Glutamatergic neuron (in vitro differentiated cells): ENCODE measurements around the gene SFXN2. TPM values are rescaled to one million over a fixed set of nuclear protein-coding genes. Genes with fewer than 3 reads are reported as not detected.

Experiments
- DNase-seq: peaks from one replicate; pipeline ENCODE4 v3.0.0; 2022
- H3K27ac Mint-ChIP-seq: one replicate; pipeline ENCODE4 v1.8.0; 2020; ENCODE audit warnings: mild to moderate bottlenecking, mixed read lengths, inconsistent platforms; ENCODE audit not compliant: unreplicated experiment
- H3K27me3 Mint-ChIP-seq: one replicate; pipeline ENCODE4 v1.8.0; 2020; ENCODE audit warnings: mild to moderate bottlenecking, moderate library complexity, mixed read lengths, inconsistent platforms; ENCODE audit not compliant: unreplicated experiment
- H3K36me3 Mint-ChIP-seq: one replicate; pipeline ENCODE4 v1.8.0; 2020; ENCODE audit warnings: mild to moderate bottlenecking, mixed read lengths, inconsistent platforms; ENCODE audit not compliant: unreplicated experiment
- H3K4me1 Mint-ChIP-seq: one replicate; pipeline ENCODE4 v1.8.0; 2020; ENCODE audit warnings: mild to moderate bottlenecking, low read depth, mixed read lengths, inconsistent platforms; ENCODE audit not compliant: unreplicated experiment
- H3K4me3 Mint-ChIP-seq: one replicate; pipeline ENCODE4 v1.8.0; 2020; ENCODE audit warnings: mild to moderate bottlenecking, mixed read lengths, inconsistent platforms; ENCODE audit not compliant: unreplicated experiment
- H3K9me3 Mint-ChIP-seq: one replicate; pipeline ENCODE4 v1.8.0; 2020; ENCODE audit warnings: mild to moderate bottlenecking, moderate library complexity, mixed read lengths, inconsistent platforms; ENCODE audit not compliant: unreplicated experiment
- CTCF ChIP-seq: fragments of 200-600 bp; sonication (generic); IDR thresholded peaks from one replicate; pipeline ENCODE4 v1.5.0; 2021; ENCODE audit not compliant: partially characterized antibody, unreplicated experiment
- total RNA-seq: library from RNA; stranded (reverse); fragmentation: NEBNext Ultra II Directional; extraction: Animal tissue kit (Norgen Biotek cat#: 25700); gene quantifications from one replicate; pipeline ENCODE4 v1.2.1, GENCODE V29; 2021; ENCODE audit not compliant: unreplicated experiment

The SFXN2 gene
- total RNA-seq, 1 donor from 2014 or later, result 5.4 TPM

- peaks cover 1% of the 10 kb centered on the region for H3K9me3 Mint-ChIP-seq
- H3K36me3 Mint-ChIP-seq, result no peaks in the 10 kb centered on the region
- H3K27me3 Mint-ChIP-seq, result no peaks in the 10 kb centered on the region
- no peaks in the 10 kb centered on the region for H3K4me1 Mint-ChIP-seq
- H3K4me3 Mint-ChIP-seq, result no peak overlapping the region
- no peak for DNase-seq
- H3K27ac Mint-ChIP-seq, result no peak overlapping the region
- TF ChIP-seq CTCF, result no peak
Measured at GRCh38 chr10:102763037-102763607, 48.7 kb downstream of the SFXN2 start.

- no peaks in the 10 kb centered on the region for H3K27me3 Mint-ChIP-seq
- H3K4me3 Mint-ChIP-seq, result no peak overlapping the region
- no peak overlapping the region for H3K27ac Mint-ChIP-seq
- H3K36me3 Mint-ChIP-seq, result no peaks in the 10 kb centered on the region
- TF ChIP-seq CTCF, result no peak
- H3K9me3 Mint-ChIP-seq, result peaks cover 1% of the 10 kb centered on the region
- H3K4me1 Mint-ChIP-seq, result no peaks in the 10 kb centered on the region
- no peak for DNase-seq
Measured at GRCh38 chr10:102764470-102765161, 50.2 kb downstream of the SFXN2 start.

- Mint-ChIP-seq H3K36me3 (no peaks in the 10 kb centered on the region), H3K9me3 (peaks cover 1% of the 10 kb centered on the region), H3K27me3 (no peaks in the 10 kb centered on the region), H3K4me1 (no peaks in the 10 kb centered on the region), H3K4me3 (no peak overlapping the region), H3K27ac (no peak overlapping the region)
- no peak for TF ChIP-seq CTCF
- DNase-seq, result no peak
Measured at GRCh38 chr10:102765336-102765735, 50.9 kb downstream of the SFXN2 start.

- TF ChIP-seq CTCF, result no peak
- Mint-ChIP-seq H3K4me3 (no peak overlapping the region), H3K4me1 (no peaks in the 10 kb centered on the region), H3K36me3 (no peaks in the 10 kb centered on the region), H3K9me3 (peaks cover 1% of the 10 kb centered on the region), H3K27ac (no peak overlapping the region), H3K27me3 (no peaks in the 10 kb centered on the region)
- DNase-seq, result no peak
Measured at GRCh38 chr10:102767428-102768160, 53.2 kb downstream of the SFXN2 start.
